ENCODE results near the gene ARHGAP24. TPM values are rescaled to one million over a fixed set of nuclear protein-coding genes. Genes with fewer than 3 reads are reported as not detected.
A peak's percentile ranks its signal among the peaks of the same experiment; 100 is the strongest.

ARHGAP24 gene
- total RNA-seq, 1 donor from 2014 or later: 9.9 TPM

DNA sequence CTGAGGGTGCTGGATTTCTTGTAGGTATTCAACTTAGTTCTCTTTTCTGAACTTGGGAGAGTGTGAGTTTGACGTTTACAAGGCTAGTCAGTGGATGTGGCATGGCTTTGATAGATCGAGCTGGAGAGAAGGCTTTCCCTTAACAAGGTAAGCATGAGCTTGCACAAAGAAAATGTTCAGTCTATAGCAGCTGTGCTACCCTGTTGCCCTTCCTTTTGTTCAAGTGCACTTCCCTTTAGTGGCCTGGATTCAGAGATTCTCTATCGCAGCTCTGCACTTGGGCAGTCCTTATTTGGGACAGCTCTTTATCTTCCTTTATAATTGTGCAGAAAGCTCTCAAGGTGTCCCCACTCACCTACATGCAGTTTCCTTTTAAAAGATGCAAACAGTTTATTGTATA lies 198.0 kb downstream of the ARHGAP24 start:
- DNase-seq (ENCODE audit: low read depth): no peak
- TF ChIP-seq, protein P1, sequence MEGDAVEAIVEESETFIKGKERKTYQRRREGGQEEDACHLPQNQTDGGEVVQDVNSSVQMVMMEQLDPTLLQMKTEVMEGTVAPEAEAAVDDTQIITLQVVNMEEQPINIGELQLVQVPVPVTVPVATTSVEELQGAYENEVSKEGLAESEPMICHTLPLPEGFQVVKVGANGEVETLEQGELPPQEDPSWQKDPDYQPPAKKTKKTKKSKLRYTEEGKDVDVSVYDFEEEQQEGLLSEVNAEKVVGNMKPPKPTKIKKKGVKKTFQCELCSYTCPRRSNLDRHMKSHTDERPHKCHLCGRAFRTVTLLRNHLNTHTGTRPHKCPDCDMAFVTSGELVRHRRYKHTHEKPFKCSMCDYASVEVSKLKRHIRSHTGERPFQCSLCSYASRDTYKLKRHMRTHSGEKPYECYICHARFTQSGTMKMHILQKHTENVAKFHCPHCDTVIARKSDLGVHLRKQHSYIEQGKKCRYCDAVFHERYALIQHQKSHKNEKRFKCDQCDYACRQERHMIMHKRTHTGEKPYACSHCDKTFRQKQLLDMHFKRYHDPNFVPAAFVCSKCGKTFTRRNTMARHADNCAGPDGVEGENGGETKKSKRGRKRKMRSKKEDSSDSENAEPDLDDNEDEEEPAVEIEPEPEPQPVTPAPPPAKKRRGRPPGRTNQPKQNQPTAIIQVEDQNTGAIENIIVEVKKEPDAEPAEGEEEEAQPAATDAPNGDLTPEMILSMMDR (conservative IDR thresholded peaks at IDR 0.05; ENCODE audit: low read depth, low read length): no peak
- H3K4me3 ChIP-seq (ENCODE audit: low read depth, low read length): no peak overlapping the region

DNA sequence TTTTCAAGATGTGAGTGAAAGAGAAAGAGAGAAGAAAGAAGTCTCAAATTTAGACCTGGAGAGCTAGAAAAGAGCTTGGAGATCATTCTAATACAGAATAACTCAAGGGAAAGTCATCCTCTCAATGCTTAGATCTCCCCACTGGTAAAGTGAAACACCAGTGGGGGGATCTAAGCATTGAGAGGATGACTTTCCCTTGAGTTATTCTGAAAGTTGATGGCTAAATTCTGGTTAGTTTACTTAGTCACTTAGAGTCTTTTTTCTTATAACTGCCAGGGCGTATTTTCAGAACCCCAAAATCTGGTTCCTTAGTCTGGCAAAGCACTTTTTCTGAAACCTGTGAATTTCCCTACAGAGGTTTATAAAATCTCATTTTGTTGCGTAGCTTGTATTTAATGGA lies 198.6 kb downstream of the ARHGAP24 start:
- TF ChIP-seq, protein P1 (conservative IDR thresholded peaks at IDR 0.05; ENCODE audit: low read depth, low read length): no peak
- H3K4me3 ChIP-seq (ENCODE audit: low read depth, low read length): no peak overlapping the region
- DNase-seq (ENCODE audit: low read depth): no peak

DNA sequence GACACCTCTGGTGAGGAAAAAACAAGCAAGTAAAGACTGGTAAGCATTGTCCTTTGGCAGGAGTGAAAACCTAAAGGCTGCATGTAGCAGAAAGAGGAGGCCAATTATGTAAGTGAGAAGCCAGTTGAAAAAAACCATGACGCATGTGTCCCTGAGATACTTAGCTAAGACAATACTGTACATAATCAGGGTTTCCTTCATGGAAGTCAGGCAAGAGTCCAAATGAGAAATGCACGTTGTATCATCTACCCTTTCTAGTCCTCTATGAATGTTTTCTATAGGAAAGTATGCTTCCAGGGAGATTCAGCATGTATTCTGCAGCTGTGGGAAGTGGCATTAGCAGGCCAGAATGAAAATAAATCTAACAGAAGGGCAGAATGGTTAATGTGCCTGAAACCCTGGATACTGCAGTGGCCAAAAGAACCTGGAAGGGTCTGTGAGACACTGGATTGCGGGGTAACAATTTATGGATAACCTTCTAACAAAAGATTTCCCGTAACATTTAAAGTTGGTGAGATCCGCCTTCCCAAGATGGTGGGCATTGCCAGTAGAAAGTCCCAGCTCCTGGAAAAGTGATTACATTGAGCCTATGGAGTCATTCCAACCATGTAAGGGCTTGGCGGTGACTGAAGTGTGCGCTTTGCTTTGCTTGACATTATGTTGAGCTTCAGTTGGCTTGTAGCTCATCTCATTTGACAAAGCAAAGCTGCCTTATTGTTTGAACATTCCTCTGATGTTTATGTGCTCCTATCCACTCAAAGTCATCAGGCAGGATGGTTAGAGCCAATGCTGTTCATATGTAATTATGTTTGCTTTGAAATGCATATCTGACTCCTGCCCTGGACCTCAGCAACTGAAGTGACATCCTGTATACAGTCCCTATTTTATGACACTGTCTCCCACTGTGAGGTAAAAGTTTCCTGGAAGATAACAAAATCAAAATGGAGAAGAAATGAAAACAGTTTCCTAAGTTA lies 200.4 kb downstream of the ARHGAP24 start:
- H3K4me3 ChIP-seq (ENCODE audit: low read depth, low read length): no peak overlapping the region
- DNase-seq (ENCODE audit: low read depth): no peak
- TF ChIP-seq, protein P1 (conservative IDR thresholded peaks at IDR 0.05; ENCODE audit: low read depth, low read length): no peak

DNA sequence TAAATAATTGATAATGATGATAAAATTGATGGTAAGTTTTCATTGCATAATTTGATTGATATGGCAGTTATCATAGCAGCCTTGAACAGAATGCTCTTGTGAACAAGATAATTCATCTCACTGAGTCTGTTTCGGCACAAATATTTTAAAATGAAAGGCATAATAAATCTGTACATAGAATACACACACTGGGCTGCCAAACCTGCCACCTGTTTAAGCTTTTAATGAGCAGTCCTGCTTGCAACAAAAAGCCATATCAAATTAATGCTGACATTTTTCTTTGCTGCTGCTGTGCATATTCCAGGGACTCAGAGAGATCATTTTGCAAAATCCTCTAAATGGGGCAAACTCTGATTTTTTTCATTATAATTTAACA lies 201.1 kb downstream of the ARHGAP24 start:
- TF ChIP-seq, protein P1 (conservative IDR thresholded peaks at IDR 0.05; ENCODE audit: low read depth, low read length): no peak
- DNase-seq (ENCODE audit: low read depth): no peak

DNA sequence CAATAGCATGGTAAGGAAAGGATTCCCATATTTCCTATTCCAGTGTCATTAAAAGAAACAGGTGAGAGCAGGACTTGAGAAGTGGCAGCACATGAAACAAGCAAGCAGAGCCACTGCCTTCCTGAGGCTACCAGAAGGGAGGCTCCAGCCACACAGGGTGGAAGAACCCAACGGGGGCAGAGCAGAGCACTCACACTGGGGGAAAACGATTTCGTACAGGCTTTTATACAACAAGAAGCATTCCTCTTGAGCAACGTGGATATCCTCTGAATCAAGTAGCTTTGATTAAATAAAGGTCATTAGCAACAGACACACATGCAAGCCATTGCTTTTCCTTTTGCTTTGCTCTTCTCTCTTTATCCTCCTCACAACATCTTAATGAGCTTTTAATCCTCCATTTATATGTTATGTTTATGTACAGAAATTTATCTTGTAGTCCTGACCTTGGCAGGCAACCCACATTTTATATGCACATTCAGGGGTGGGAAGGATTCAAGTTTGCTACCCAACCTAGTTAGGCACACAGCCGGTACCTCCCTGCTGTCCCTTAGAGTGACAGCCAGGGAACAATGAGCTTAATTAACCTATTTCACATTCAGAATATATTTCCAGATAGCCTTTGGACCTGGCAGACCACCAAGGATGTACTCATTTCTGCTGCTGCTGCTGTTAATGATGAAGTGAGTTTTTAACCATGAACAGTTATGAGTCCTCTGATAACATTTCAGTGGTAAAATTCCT lies 202.1 kb downstream of the ARHGAP24 start:
- no peak overlapping the region for H3K4me3 ChIP-seq (ENCODE audit: low read depth, low read length)
- no peak for DNase-seq (ENCODE audit: low read depth)

More for the DNA sequence above, 201.1 kb downstream of the ARHGAP24 start:
- no peak overlapping the region for H3K4me3 ChIP-seq (ENCODE audit: low read depth, low read length)

DNA sequence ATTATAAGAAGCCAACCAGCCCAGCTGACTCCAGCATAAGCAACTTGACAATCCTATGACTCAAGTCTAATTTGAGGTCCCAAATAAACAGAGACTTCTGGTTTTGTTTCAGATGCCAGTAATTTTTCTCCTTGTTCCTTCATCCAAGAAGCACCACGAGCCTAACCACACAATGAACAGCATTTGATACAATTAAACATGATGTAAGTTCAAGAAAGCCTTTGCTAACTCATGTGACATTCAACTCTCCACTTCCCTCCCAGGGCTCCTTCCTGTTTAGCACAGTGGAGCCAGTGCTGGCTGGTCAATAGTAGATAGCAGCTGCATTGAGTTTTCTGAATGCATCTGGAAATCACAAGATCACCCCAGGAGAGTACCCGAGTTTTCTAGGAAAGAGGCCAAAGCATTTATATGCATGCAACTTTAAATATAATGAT lies 206.3 kb downstream of the ARHGAP24 start:
- DNase-seq (ENCODE audit: low read depth): peak; percentile 44

More for the DNA sequence above, 202.1 kb downstream of the ARHGAP24 start:
- TF ChIP-seq, protein P1 (conservative IDR thresholded peaks at IDR 0.05; ENCODE audit: low read depth, low read length): no peak

More for the DNA sequence above, 206.3 kb downstream of the ARHGAP24 start:
- TF ChIP-seq, protein P1 (conservative IDR thresholded peaks at IDR 0.05; ENCODE audit: low read depth, low read length): no peak
- H3K4me3 ChIP-seq (ENCODE audit: low read depth, low read length): no peak overlapping the region

Measured in epithelial cell of proximal tubule (primary cell).